Esophagus muscularis mucosa (tissue), 4 donors: ENCODE data around the gene CTNND1. TPM values are rescaled to one million over a fixed set of nuclear protein-coding genes. Genes with fewer than 3 reads are reported as not detected.

Source experiments
- DNase-seq: peaks from one replicate; pipeline ENCODE4 v3.0.0-alpha.2; 2017; ENCODE audit errors: extremely low spot score
- H3K27ac ChIP-seq, 4 donors: fragments of 200-600 bp; sonication (generic); replicated peaks in 1 of 4; 1 replicate in 3 of 4; 2 replicates in 1 of 4; pipeline ENCODE4 v1.5.1; 2016 to 2019; ENCODE audit warnings: mild to moderate bottlenecking in 1 of 4
- H3K27me3 ChIP-seq, 4 donors: fragments of 200-600 bp; sonication (generic); one replicate each; pipeline versions ENCODE4 v1.5.1 to v1.6.0; 2016 to 2019
- H3K36me3 ChIP-seq, 4 donors: fragments of 200-600 bp; sonication (generic); one replicate each; pipeline ENCODE4 v1.5.1; 2016 to 2019
- H3K4me1 ChIP-seq, 4 donors: fragments of 200-600 bp; sonication (generic); one replicate each; pipeline ENCODE4 v1.5.1; 2016 to 2019
- H3K4me3 ChIP-seq, 4 donors: fragments of 200-600 bp; sonication (generic); 1 replicate in 2 of 4; 2 replicates in 2 of 4; pipeline ENCODE4 v1.5.1; 2016 to 2019; ENCODE audit warnings: mild to moderate bottlenecking in 4 of 4, moderate library complexity in 1 of 4
- H3K9me3 ChIP-seq, 4 donors: fragments of 200-600 bp; sonication (generic); 1 replicate in 3 of 4; 2 replicates in 1 of 4; pipeline ENCODE4 v1.5.1; 2016 to 2019
- EP300 ChIP-seq: sonication (generic); formaldehyde crosslinking; IDR thresholded peaks from one replicate; pipeline ENCODE4 v1.6.1; 2017; ENCODE audit warnings: antibody characterized with exemption
- POLR2A ChIP-seq: fragments of 450-650 bp; IDR thresholded peaks from one replicate; pipeline ENCODE4 v1.6.1; 2017; ENCODE audit warnings: antibody characterized with exemption, moderate library complexity, mild to moderate bottlenecking, low read depth
- POLR2AphosphoS5 ChIP-seq, 2 donors: sonication (generic); formaldehyde crosslinking; IDR thresholded peaks; one replicate each; pipeline ENCODE4 v1.6.1; 2017; ENCODE audit warnings: antibody characterized with exemption in 2 of 2
- WGBS: methylation state at CpG from one replicate; pipeline ENCODE4 v1.1.5; 2018; 5-methylcytosine and 5-hydroxymethylcytosine counted together
- intact Hi-C: fragments of 100-400 bp; cut with DNase I; formaldehyde crosslinking; loops from one replicate; pipeline ENCODE4 v1.15.1; 2023
- total RNA-seq, 4 donors: library from RNA; depleted of rRNA; stranded (reverse); fragments of >200 nt; gene quantifications; one replicate each; pipeline versions ENCODE4 v1.1.0 to v1.2.1, GENCODE V29; 2016
- TF ChIP-seq, protein P1 (sequence below), 3 experiments: fragments of 200-600 bp in 2 of 3; fragments of 450-650 bp in 1 of 3; sonication (generic) in 2 of 3; IDR thresholded peaks; one replicate each; pipeline ENCODE4 v1.5.1; 2017 to 2019; ENCODE audit warnings: antibody characterized with exemption in 3 of 3, mild to moderate bottlenecking in 2 of 3, moderate library complexity in 1 of 3

Gene CTNND1
- total RNA-seq, 4 donors from 2014 or later: 78.1 to 101 (median 89.5) TPM

GRCh38 chr11:57727185-57727584 lies 34.4 kb upstream of the CTNND1 start:
- Histone ChIP-seq H3K36me3 (peaks cover 0 to 13% (median 2%) of the 10 kb centered on the region in 4 donors), H3K4me1 (no peaks in the 10 kb centered on the region), H3K4me3 (no peak overlapping the region), H3K9me3 (no peaks in the 10 kb centered on the region), H3K27ac (no peak overlapping the region), H3K27me3 (no peaks in the 10 kb centered on the region)
- WGBS: 79% methylated on average over 2 of the region's 2 CpGs
- TF ChIP-seq, protein P1, sequence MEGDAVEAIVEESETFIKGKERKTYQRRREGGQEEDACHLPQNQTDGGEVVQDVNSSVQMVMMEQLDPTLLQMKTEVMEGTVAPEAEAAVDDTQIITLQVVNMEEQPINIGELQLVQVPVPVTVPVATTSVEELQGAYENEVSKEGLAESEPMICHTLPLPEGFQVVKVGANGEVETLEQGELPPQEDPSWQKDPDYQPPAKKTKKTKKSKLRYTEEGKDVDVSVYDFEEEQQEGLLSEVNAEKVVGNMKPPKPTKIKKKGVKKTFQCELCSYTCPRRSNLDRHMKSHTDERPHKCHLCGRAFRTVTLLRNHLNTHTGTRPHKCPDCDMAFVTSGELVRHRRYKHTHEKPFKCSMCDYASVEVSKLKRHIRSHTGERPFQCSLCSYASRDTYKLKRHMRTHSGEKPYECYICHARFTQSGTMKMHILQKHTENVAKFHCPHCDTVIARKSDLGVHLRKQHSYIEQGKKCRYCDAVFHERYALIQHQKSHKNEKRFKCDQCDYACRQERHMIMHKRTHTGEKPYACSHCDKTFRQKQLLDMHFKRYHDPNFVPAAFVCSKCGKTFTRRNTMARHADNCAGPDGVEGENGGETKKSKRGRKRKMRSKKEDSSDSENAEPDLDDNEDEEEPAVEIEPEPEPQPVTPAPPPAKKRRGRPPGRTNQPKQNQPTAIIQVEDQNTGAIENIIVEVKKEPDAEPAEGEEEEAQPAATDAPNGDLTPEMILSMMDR (IDR thresholded peaks at IDR 0.05): no peak
- TF ChIP-seq POLR2AphosphoS5 (IDR thresholded peaks at IDR 0.05) (no peak), POLR2A (no peak), EP300 (no peak)
- intact Hi-C loops: no loop called here
- DNase-seq: no peak

DNA sequence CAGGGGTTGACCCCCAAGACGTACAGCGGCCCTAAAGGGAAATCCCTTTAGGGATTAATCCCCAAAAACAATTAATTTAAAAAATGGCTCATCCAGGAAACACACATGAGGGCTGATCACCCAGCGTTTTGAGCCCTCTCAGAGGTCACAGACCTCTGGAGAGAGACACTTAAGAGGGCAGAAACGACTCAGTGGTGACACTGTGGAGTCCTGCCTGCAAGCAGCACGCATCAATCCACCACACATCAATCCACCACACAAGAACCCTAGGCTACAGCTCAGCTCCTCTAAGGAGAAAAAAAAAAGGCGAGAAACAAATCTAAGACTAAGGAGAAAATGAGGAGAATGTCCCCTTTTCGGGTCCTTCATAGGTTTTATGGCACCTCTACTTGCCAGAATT lies 32.8 kb upstream of the CTNND1 start:
- intact Hi-C loops: no loop called here
- Histone ChIP-seq H3K4me1 (no peaks in the 10 kb centered on the region), H3K27me3 (no peaks in the 10 kb centered on the region), H3K9me3 (no peaks in the 10 kb centered on the region), H3K36me3 (peaks cover 0 to 4% (median 0%) of the 10 kb centered on the region in 4 donors), H3K27ac (no peak overlapping the region), H3K4me3 (no peak overlapping the region)
- TF ChIP-seq POLR2A (no peak), EP300 (no peak), POLR2AphosphoS5 (IDR thresholded peaks at IDR 0.05) (no peak)
- TF ChIP-seq, protein P1 (IDR thresholded peaks at IDR 0.05): no peak
- WGBS: 78% methylated on average over 7 of the region's 7 CpGs
- DNase-seq: no peak

GRCh38 chr11:57729479-57729878 lies 32.1 kb upstream of the CTNND1 start:
- WGBS: 93% methylated on average over 7 of the region's 7 CpGs
- Histone ChIP-seq H3K27ac (no peak overlapping the region), H3K4me3 (no peak overlapping the region), H3K9me3 (no peaks in the 10 kb centered on the region), H3K36me3 (peaks cover 0 to 6% (median 0%) of the 10 kb centered on the region in 4 donors), H3K27me3 (no peaks in the 10 kb centered on the region), H3K4me1 (no peaks in the 10 kb centered on the region)
- intact Hi-C loops: no loop called here
- TF ChIP-seq POLR2AphosphoS5 (IDR thresholded peaks at IDR 0.05) (no peak), EP300 (no peak), POLR2A (no peak)
- TF ChIP-seq, protein P1 (IDR thresholded peaks at IDR 0.05): no peak
- no peak for DNase-seq

- TF ChIP-seq, protein P1 (IDR thresholded peaks at IDR 0.05): no peak
- TF ChIP-seq EP300 (no peak), POLR2A (no peak), POLR2AphosphoS5 (IDR thresholded peaks at IDR 0.05) (no peak)
- H3K27ac ChIP-seq: no peak overlapping the region
- H3K4me1 ChIP-seq: no peaks in the 10 kb centered on the region
- no peak overlapping the region for H3K4me3 ChIP-seq
- WGBS: 100% methylated on average over 1 of the region's 1 CpG
- no peaks in the 10 kb centered on the region for H3K9me3 ChIP-seq
- no peaks in the 10 kb centered on the region for H3K27me3 ChIP-seq
- no peak for DNase-seq
- H3K36me3 ChIP-seq: peaks cover 0 to 23% (median 6%) of the 10 kb centered on the region in 4 donors
- intact Hi-C loops: no loop called here
Measured at GRCh38 chr11:57732661-57733060, 28.9 kb upstream of the CTNND1 start.
